ENCODE results near the gene ACSBG1.

DNA sequence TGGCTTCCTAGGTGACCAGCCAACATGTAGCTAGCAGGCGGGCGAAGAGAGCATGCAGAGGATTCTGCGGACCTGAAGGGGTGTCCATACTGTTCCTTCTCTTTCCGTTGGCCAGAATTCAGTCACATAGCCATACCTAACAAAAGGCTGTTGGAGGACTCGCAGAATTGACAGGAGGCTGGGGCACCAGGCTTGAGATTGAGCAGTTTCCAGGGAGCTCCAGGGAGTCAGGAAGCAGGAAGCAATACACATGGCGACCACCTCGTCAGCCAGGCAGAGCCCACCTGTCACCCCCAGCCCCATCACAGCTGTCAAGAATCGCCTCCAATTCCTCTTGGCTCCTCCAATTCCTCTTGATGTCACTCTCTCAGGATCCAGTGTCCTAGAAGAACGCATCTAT, 16.8 kb upstream of the ACSBG1 start:
- TF ChIP-seq EZH2 (IDR thresholded peaks at IDR 0.05; ENCODE audit: insufficient read depth, poor library complexity, severe bottlenecking): no peak
- TF ChIP-seq EZH2phosphoT487 (IDR thresholded peaks at IDR 0.05; ENCODE audit: insufficient read depth, low read depth): no peak

All from GM23248 (cell line).